Astrocyte (in vitro differentiated cells and primary cell): ENCODE results near the gene FTO. TPM values are rescaled to one million over a fixed set of nuclear protein-coding genes. Genes with fewer than 3 reads are reported as not detected.
A peak's percentile ranks its signal among the peaks of the same experiment; 100 is the strongest.

ENCODE experiments used
- DNase-seq: peaks from one replicate; pipeline ENCODE4 v3.0.0-alpha.2; 2010; ENCODE audit warnings: low read depth
- FAIRE-seq: peaks from 2 replicates; lab custom pipeline; 2011; peaks lifted over from hg19 to GRCh38; lab: Jason Lieb, UNC
- H2AFZ ChIP-seq: 2 replicates; pipeline ENCODE4 v1.6.0; 2012; ENCODE audit warnings: low read depth, low read length, inconsistent platforms
- H3K27ac ChIP-seq: 2 replicates; pipeline ENCODE4 v1.5.1; 2011; ENCODE audit warnings: low read depth, low read length, inconsistent platforms
- H3K27me3 ChIP-seq: 2 replicates; pipeline ENCODE4 v1.6.0; 2011; ENCODE audit warnings: low read length, inconsistent platforms; ENCODE audit not compliant: insufficient read depth
- H3K36me3 ChIP-seq: 2 replicates; pipeline ENCODE4 v1.5.1; 2011; ENCODE audit warnings: low read length, inconsistent platforms; ENCODE audit not compliant: insufficient read depth
- H3K4me1 ChIP-seq: 2 replicates; pipeline ENCODE4 v1.5.1; 2011; ENCODE audit warnings: low read length, inconsistent platforms; ENCODE audit not compliant: insufficient read depth
- H3K4me2 ChIP-seq: 2 replicates; pipeline ENCODE4 v1.6.0; 2012; ENCODE audit warnings: low read length, inconsistent platforms
- H3K4me3 ChIP-seq: 2 replicates; pipeline ENCODE4 v1.5.1; 2011; ENCODE audit warnings: low read depth, mild to moderate bottlenecking, low read length, inconsistent platforms; ENCODE audit not compliant: insufficient read depth
- H3K79me2 ChIP-seq: 2 replicates; pipeline ENCODE4 v1.6.0; 2012; ENCODE audit warnings: mild to moderate bottlenecking, low read length, inconsistent platforms; ENCODE audit not compliant: insufficient read depth
- H3K9ac ChIP-seq: 2 replicates; pipeline ENCODE4 v1.6.0; 2012; ENCODE audit warnings: mild to moderate bottlenecking, low read length, inconsistent platforms
- H3K9me3 ChIP-seq: 2 replicates; pipeline ENCODE4 v1.5.1; 2012; ENCODE audit warnings: low read depth, mild to moderate bottlenecking, low read length, inconsistent platforms; ENCODE audit not compliant: insufficient read depth
- H4K20me1 ChIP-seq: 2 replicates; pipeline ENCODE4 v1.6.0; 2012; ENCODE audit warnings: low read length, inconsistent platforms; ENCODE audit not compliant: insufficient read depth
- H3K27ac Mint-ChIP-seq: one replicate; pipeline ENCODE4 v1.8.0; 2021; ENCODE audit warnings: mild to moderate bottlenecking, mixed read lengths; ENCODE audit not compliant: unreplicated experiment
- H3K27me3 Mint-ChIP-seq: one replicate; pipeline ENCODE4 v1.8.0; 2021; ENCODE audit warnings: low read depth, mixed read lengths; ENCODE audit not compliant: unreplicated experiment
- H3K36me3 Mint-ChIP-seq: one replicate; pipeline ENCODE4 v1.8.0; 2021; ENCODE audit warnings: low read depth, mixed read lengths; ENCODE audit not compliant: unreplicated experiment
- H3K4me1 Mint-ChIP-seq: one replicate; pipeline ENCODE4 v1.8.0; 2021; ENCODE audit warnings: low read depth, mixed read lengths; ENCODE audit not compliant: unreplicated experiment
- H3K4me3 Mint-ChIP-seq: one replicate; pipeline ENCODE4 v1.8.0; 2021; ENCODE audit warnings: mild to moderate bottlenecking, moderate library complexity, mixed read lengths; ENCODE audit not compliant: unreplicated experiment
- H3K9me3 Mint-ChIP-seq: one replicate; pipeline ENCODE4 v1.8.0; 2021; ENCODE audit warnings: mild to moderate bottlenecking, mixed read lengths; ENCODE audit not compliant: unreplicated experiment
- CTCF ChIP-seq: IDR thresholded peaks from 2 replicates; pipeline ENCODE4 v1.5.1; 2011; ENCODE audit warnings: low read depth, mild to moderate bottlenecking, inconsistent platforms, low read length, moderate library complexity; ENCODE audit not compliant: insufficient read depth
- EZH2 ChIP-seq: IDR thresholded peaks from 2 replicates; pipeline ENCODE4 v1.6.1; 2012; ENCODE audit warnings: mild to moderate bottlenecking, low read length, inconsistent platforms; ENCODE audit not compliant: insufficient read depth
- total RNA-seq: library from RNA; stranded (reverse); gene quantifications from 2 replicates; pipeline ENCODE4 v1.2.1, GENCODE V29; 2021

FTO gene
- total RNA-seq, 1 donor from 2014 or later: 73.1 TPM

GRCh38 chr16:53891409-53892139 lies 187.6 kb downstream of the FTO start:
- no peaks in the 10 kb centered on the region for H3K27me3 ChIP-seq
- no peaks in the 10 kb centered on the region for H3K79me2 ChIP-seq
- Mint-ChIP-seq H3K27ac (peak overlapping the region; percentile 53), H3K4me3 (no peak overlapping the region), H3K4me1 (peaks cover 24% of the 10 kb centered on the region), H3K27me3 (no peaks in the 10 kb centered on the region), H3K36me3 (peaks cover 2% of the 10 kb centered on the region), H3K9me3 (no peaks in the 10 kb centered on the region)
- TF ChIP-seq EZH2 (no peak), CTCF (no peak)
- H3K9me3 ChIP-seq: no peaks in the 10 kb centered on the region
- DNase-seq: no peak
- peaks cover 27% of the 10 kb centered on the region for H3K4me1 ChIP-seq
- peak overlapping the region; percentile 46 for H3K4me2 ChIP-seq
- no peak overlapping the region for H3K27ac ChIP-seq
- no peak overlapping the region for H2AFZ ChIP-seq
- H3K36me3 ChIP-seq: peaks cover 4% of the 10 kb centered on the region
- FAIRE-seq: no peak
- no peak overlapping the region for H3K9ac ChIP-seq
- H3K4me3 ChIP-seq: no peak overlapping the region
- no peaks in the 10 kb centered on the region for H4K20me1 ChIP-seq

DNA sequence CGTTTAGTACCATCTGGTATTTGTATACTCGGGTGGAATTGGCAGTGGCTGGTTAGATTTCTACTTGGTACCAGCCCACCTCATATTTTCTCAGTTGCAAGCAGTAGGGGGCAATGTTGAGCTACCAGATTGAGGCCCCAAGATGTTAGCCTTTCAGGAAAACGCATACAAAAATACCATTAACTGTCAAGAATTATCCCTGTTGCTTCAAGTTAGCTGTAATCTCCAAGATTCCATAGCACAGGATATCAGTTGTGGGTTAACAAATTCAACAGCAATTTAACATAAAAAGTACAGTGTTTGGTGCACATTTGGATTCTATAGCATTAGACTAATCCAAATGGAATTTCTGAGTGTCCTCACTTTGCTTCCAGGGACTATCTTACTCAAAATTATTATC lies 188.2 kb downstream of the FTO start:
- no peak overlapping the region for H2AFZ ChIP-seq
- H3K9me3 Mint-ChIP-seq: no peaks in the 10 kb centered on the region
- no peaks in the 10 kb centered on the region for H3K27me3 ChIP-seq
- no peaks in the 10 kb centered on the region for H3K79me2 ChIP-seq
- H3K4me1 Mint-ChIP-seq: peaks cover 24% of the 10 kb centered on the region
- DNase-seq: peak; percentile 57
- no peak overlapping the region for H3K9ac ChIP-seq
- H3K4me1 ChIP-seq: peaks cover 27% of the 10 kb centered on the region
- H3K4me3 Mint-ChIP-seq: no peak overlapping the region
- H3K36me3 Mint-ChIP-seq: peaks cover under 1% of the 10 kb centered on the region
- no peaks in the 10 kb centered on the region for H3K9me3 ChIP-seq
- peak overlapping the region; percentile 36 for H3K27ac Mint-ChIP-seq
- H3K4me3 ChIP-seq: no peak overlapping the region
- TF ChIP-seq EZH2 (no peak), CTCF (peak; percentile 75)
- H4K20me1 ChIP-seq: no peaks in the 10 kb centered on the region
- no peaks in the 10 kb centered on the region for H3K27me3 Mint-ChIP-seq
- peak; percentile 95 for FAIRE-seq
- no peak overlapping the region for H3K27ac ChIP-seq
- H3K36me3 ChIP-seq: peaks cover 4% of the 10 kb centered on the region
- peak overlapping the region; percentile 46 for H3K4me2 ChIP-seq

- Histone ChIP-seq H3K79me2 (no peaks in the 10 kb centered on the region), H3K36me3 (peaks cover under 1% of the 10 kb centered on the region), H3K27ac (no peak overlapping the region), H3K9me3 (no peaks in the 10 kb centered on the region), H3K4me2 (peak overlapping the region; percentile 49), H3K9ac (no peak overlapping the region), H4K20me1 (no peaks in the 10 kb centered on the region), H3K4me3 (no peak overlapping the region), H3K4me1 (peaks cover 27% of the 10 kb centered on the region), H2AFZ (no peak overlapping the region), H3K27me3 (no peaks in the 10 kb centered on the region)
- Mint-ChIP-seq H3K9me3 (no peaks in the 10 kb centered on the region), H3K4me1 (peaks cover 24% of the 10 kb centered on the region), H3K27me3 (no peaks in the 10 kb centered on the region), H3K36me3 (peaks cover 2% of the 10 kb centered on the region), H3K27ac (no peak overlapping the region), H3K4me3 (no peak overlapping the region)
- TF ChIP-seq EZH2: no peak
- TF ChIP-seq CTCF: no peak
- DNase-seq: peak; percentile 88
- no peak for FAIRE-seq
Measured at GRCh38 chr16:53893731-53894435, 189.9 kb downstream of the FTO start.
